Neural progenitor cell (in vitro differentiated cells): ENCODE measurements around the gene ATIC. TPM values are rescaled to one million over a fixed set of nuclear protein-coding genes. Genes with fewer than 3 reads are reported as not detected.

ENCODE experiments used
- DNase-seq: peaks from one replicate; pipeline ENCODE4 v3.0.0-alpha.2; 2016; ENCODE audit warnings: low spot score
- H2AFZ ChIP-seq: fragments of 200-600 bp; sonication (generic); replicated peaks from 2 replicates; pipeline ENCODE4 v1.6.1; 2016; ENCODE audit warnings: antibody characterized with exemption
- H3F3A ChIP-seq: fragments of 200-600 bp; sonication (generic); 2 replicates; pipeline ENCODE4 v1.6.1; 2016; ENCODE audit warnings: antibody characterized with exemption, low read depth
- H3K27ac ChIP-seq: fragments of 200-600 bp; sonication (generic); 2 replicates; pipeline ENCODE4 v1.5.1; 2016; ENCODE audit warnings: mild to moderate bottlenecking
- H3K27me3 ChIP-seq: fragments of 200-600 bp; sonication (generic); 2 replicates; pipeline ENCODE4 v1.6.1; 2016; ENCODE audit warnings: mild to moderate bottlenecking, moderate library complexity
- H3K36me3 ChIP-seq: fragments of 200-600 bp; sonication (generic); 2 replicates; pipeline ENCODE4 v1.5.1; 2016
- H3K4me1 ChIP-seq: fragments of 200-600 bp; sonication (generic); 2 replicates; pipeline ENCODE4 v1.6.1; 2016; ENCODE audit warnings: mixed run types
- H3K4me2 ChIP-seq: fragments of 200-600 bp; sonication (generic); 2 replicates; pipeline ENCODE4 v1.6.1; 2016
- H3K4me3 ChIP-seq: fragments of 200-600 bp; sonication (generic); 2 replicates; pipeline ENCODE4 v1.5.1; 2016
- H3K79me2 ChIP-seq: fragments of 200-600 bp; sonication (generic); 2 replicates; pipeline ENCODE4 v1.6.1; 2016; ENCODE audit warnings: low read depth
- H3K9ac ChIP-seq: fragments of 200-600 bp; sonication (generic); 2 replicates; pipeline ENCODE4 v1.6.1; 2016
- H3K9me3 ChIP-seq: fragments of 200-600 bp; sonication (generic); 2 replicates; pipeline ENCODE4 v1.5.1; 2016; ENCODE audit warnings: low read depth
- H4K20me1 ChIP-seq: fragments of 200-600 bp; sonication (generic); 2 replicates; pipeline ENCODE4 v1.6.1; 2016; ENCODE audit warnings: low read depth
- H3K27ac Mint-ChIP-seq: 3 replicates; pipeline ENCODE4 v1.8.0; 2021; ENCODE audit warnings: mixed read lengths
- H3K27me3 Mint-ChIP-seq: 2 replicates; pipeline ENCODE4 v1.8.0; 2022; ENCODE audit warnings: low read depth, mild to moderate bottlenecking, inconsistent platforms, moderate library complexity, mixed read lengths; ENCODE audit not compliant: insufficient read depth
- H3K36me3 Mint-ChIP-seq: 3 replicates; pipeline ENCODE4 v1.8.0; 2021; ENCODE audit warnings: mixed read lengths
- H3K4me1 Mint-ChIP-seq: 3 replicates; pipeline ENCODE4 v1.8.0; 2021; ENCODE audit warnings: mixed read lengths
- H3K4me3 Mint-ChIP-seq: 3 replicates; pipeline ENCODE4 v1.8.0; 2021; ENCODE audit warnings: mild to moderate bottlenecking, moderate library complexity, mixed read lengths
- H3K9me3 Mint-ChIP-seq: 3 replicates; pipeline ENCODE4 v1.8.0; 2020; ENCODE audit warnings: mixed read lengths
- EZH2 ChIP-seq: fragments of 200-600 bp; sonication (generic); IDR thresholded peaks from 2 replicates; pipeline ENCODE4 v1.6.1; 2017; ENCODE audit warnings: antibody characterized with exemption, mild to moderate bottlenecking, moderate library complexity
- EZH2phosphoT487 ChIP-seq: fragments of 200-600 bp; sonication (generic); IDR thresholded peaks from 2 replicates; pipeline ENCODE4 v1.6.1; 2017; ENCODE audit warnings: antibody characterized with exemption
- total RNA-seq: library from RNA; depleted of rRNA; stranded (reverse); fragments of >200 nt; gene quantifications from 2 replicates; pipeline ENCODE4 v1.2.3, GENCODE V29; 2015; ENCODE audit warnings: low replicate concordance
- TF ChIP-seq, protein P1 (sequence below): fragments of 200-600 bp; sonication (generic); IDR thresholded peaks from 2 replicates; pipeline ENCODE4 v1.5.1; 2017; ENCODE audit warnings: antibody characterized with exemption, mild to moderate bottlenecking

The ATIC gene
- total RNA-seq, 1 donor from 2014 or later: 43.2 TPM

DNA sequence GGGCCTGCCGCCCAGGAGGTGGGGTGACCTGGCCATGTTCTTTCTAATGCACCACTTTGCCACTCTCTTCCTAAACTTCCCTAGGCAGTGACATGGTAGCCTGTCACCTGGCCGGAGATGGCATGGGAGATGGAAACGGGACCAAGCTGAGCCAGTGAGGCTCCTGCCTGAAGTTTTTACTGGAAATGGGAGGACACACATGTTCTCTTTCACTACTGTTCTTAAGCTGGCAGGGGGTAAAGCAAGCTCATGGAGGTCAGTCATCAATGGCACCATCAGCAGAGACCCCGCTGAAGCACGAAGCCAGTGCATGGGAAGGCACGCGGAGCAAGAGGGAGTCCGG lies 50.7 kb downstream of the ATIC start:
- H3K4me3 Mint-ChIP-seq: no peak overlapping the region
- no peaks in the 10 kb centered on the region for H3F3A ChIP-seq
- H3K4me3 ChIP-seq: no peak overlapping the region
- no peaks in the 10 kb centered on the region for H4K20me1 ChIP-seq
- H3K27me3 ChIP-seq: no peaks in the 10 kb centered on the region
- H3K79me2 ChIP-seq: no peaks in the 10 kb centered on the region
- H3K27me3 Mint-ChIP-seq: no peaks in the 10 kb centered on the region
- H3K36me3 ChIP-seq: no peaks in the 10 kb centered on the region
- no peaks in the 10 kb centered on the region for H3K9me3 Mint-ChIP-seq
- H3K9ac ChIP-seq: no peak overlapping the region
- no peak for TF ChIP-seq EZH2
- no peak for TF ChIP-seq EZH2phosphoT487
- TF ChIP-seq, protein P1, sequence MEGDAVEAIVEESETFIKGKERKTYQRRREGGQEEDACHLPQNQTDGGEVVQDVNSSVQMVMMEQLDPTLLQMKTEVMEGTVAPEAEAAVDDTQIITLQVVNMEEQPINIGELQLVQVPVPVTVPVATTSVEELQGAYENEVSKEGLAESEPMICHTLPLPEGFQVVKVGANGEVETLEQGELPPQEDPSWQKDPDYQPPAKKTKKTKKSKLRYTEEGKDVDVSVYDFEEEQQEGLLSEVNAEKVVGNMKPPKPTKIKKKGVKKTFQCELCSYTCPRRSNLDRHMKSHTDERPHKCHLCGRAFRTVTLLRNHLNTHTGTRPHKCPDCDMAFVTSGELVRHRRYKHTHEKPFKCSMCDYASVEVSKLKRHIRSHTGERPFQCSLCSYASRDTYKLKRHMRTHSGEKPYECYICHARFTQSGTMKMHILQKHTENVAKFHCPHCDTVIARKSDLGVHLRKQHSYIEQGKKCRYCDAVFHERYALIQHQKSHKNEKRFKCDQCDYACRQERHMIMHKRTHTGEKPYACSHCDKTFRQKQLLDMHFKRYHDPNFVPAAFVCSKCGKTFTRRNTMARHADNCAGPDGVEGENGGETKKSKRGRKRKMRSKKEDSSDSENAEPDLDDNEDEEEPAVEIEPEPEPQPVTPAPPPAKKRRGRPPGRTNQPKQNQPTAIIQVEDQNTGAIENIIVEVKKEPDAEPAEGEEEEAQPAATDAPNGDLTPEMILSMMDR: no peak
- no peak overlapping the region for H3K27ac ChIP-seq
- DNase-seq: no peak
- H3K4me1 ChIP-seq: no peaks in the 10 kb centered on the region
- H2AFZ ChIP-seq: no peak overlapping the region
- no peak overlapping the region for H3K4me2 ChIP-seq
- H3K9me3 ChIP-seq: no peaks in the 10 kb centered on the region
- H3K4me1 Mint-ChIP-seq: no peaks in the 10 kb centered on the region
- no peak overlapping the region for H3K27ac Mint-ChIP-seq
- H3K36me3 Mint-ChIP-seq: peaks cover 30% of the 10 kb centered on the region

DNA sequence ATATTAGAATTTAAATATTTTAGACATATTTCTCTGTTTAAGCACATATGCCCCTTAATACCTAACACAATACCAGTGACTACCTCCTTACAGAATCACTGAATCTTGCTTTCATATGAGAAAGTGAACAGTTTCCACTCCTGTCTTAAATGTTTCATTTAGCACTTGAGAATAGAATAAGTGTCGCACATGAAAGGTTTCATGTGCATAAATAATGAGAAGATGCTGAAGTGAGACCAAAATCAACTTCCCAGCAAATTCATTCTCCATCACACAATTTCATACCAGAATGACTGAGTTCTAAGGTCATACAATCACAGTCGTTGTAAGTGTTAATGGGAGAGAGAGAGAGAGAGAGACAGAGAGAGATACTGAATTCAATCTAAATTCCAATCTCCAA lies 51.2 kb downstream of the ATIC start:
- no peak overlapping the region for H3K4me2 ChIP-seq
- H4K20me1 ChIP-seq: no peaks in the 10 kb centered on the region

DNA sequence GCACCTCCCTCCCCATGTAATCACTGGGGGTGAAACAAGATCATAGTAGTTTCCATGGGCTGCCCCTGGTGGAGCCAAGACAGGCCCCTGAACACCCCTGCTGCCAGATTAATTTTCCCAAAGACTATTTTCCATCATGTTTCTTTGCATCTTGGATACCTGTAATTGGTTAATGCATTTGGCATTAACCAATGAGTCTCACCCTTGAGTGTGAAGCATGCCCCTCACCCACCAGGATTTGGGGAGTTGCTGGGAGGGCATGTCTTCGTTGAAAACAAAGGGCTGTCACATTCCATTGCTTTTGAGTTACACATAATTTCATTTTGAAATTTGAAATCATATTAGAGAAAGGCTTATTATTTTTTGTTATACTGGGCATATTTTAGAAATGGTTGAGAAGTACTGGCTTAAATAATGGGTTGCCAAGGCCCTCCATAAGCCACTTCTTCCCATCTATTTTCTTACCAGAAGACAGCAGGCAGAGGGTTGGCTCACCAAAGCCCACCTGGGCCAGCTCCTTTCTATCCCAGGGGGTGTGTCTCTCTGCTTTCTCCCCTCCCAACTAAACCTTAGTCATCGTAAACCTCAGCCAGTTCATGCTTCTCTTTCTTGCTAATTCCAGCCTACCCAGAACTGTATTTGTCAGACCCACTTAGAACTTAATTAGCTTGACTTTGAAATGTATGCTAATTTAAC lies 51.8 kb downstream of the ATIC start:
- Mint-ChIP-seq H3K36me3 (peaks cover 34% of the 10 kb centered on the region), H3K27ac (no peak overlapping the region), H3K4me1 (no peaks in the 10 kb centered on the region), H3K27me3 (no peaks in the 10 kb centered on the region), H3K9me3 (no peaks in the 10 kb centered on the region), H3K4me3 (no peak overlapping the region)
- no peak for TF ChIP-seq EZH2phosphoT487
- TF ChIP-seq EZH2: no peak
- TF ChIP-seq, protein P1: no peak
- H3K4me2 ChIP-seq: no peak overlapping the region
- no peaks in the 10 kb centered on the region for H3K27me3 ChIP-seq
- H3K9ac ChIP-seq: no peak overlapping the region
- H3K4me1 ChIP-seq: no peaks in the 10 kb centered on the region
- H3K27ac ChIP-seq: no peak overlapping the region
- no peaks in the 10 kb centered on the region for H3K79me2 ChIP-seq
- no peaks in the 10 kb centered on the region for H3K36me3 ChIP-seq
- H3K9me3 ChIP-seq: no peaks in the 10 kb centered on the region
- no peaks in the 10 kb centered on the region for H4K20me1 ChIP-seq
- no peak for DNase-seq
- no peak overlapping the region for H2AFZ ChIP-seq
- H3K4me3 ChIP-seq: no peak overlapping the region
- H3F3A ChIP-seq: no peaks in the 10 kb centered on the region

More for the DNA sequence above, 51.2 kb downstream of the ATIC start:
- Mint-ChIP-seq H3K9me3 (no peaks in the 10 kb centered on the region), H3K4me3 (no peak overlapping the region), H3K36me3 (peaks cover 34% of the 10 kb centered on the region), H3K27ac (no peak overlapping the region), H3K4me1 (no peaks in the 10 kb centered on the region), H3K27me3 (no peaks in the 10 kb centered on the region)
- Histone ChIP-seq H3K4me3 (no peak overlapping the region), H2AFZ (no peak overlapping the region), H3F3A (no peaks in the 10 kb centered on the region), H3K27ac (no peak overlapping the region), H3K79me2 (no peaks in the 10 kb centered on the region), H3K9me3 (no peaks in the 10 kb centered on the region), H3K27me3 (no peaks in the 10 kb centered on the region), H3K4me1 (no peaks in the 10 kb centered on the region), H3K36me3 (no peaks in the 10 kb centered on the region), H3K9ac (no peak overlapping the region)
- no peak for DNase-seq
- no peak for TF ChIP-seq EZH2phosphoT487
- TF ChIP-seq, protein P1: no peak
- no peak for TF ChIP-seq EZH2
